Gastrocnemius medialis (tissue), 4 donors: ENCODE data around the gene RAB3D. TPM values are rescaled to one million over a fixed set of nuclear protein-coding genes. Genes with fewer than 3 reads are reported as not detected.

Experiments used
- ATAC-seq, 2 donors: fragments of 150-250 bp; one replicate each; pipeline ENCODE4 v1.9.1; 2016
- DNase-seq, 2 donors: peaks; one replicate each; pipeline ENCODE4 v3.0.0-alpha.2; 2019
- H3K27ac ChIP-seq, 4 donors: fragments of 200-600 bp; sonication (generic); 1 replicate in 1 of 4; 2 replicates in 3 of 4; pipeline ENCODE4 v1.5.1; 2016 to 2018; ENCODE audit warnings: mild to moderate bottlenecking in 2 of 4, moderate library complexity in 1 of 4
- H3K27me3 ChIP-seq, 3 donors: fragments of 200-600 bp; sonication (generic) in 2 of 3; 1 replicate in 1 of 3; 2 replicates in 2 of 3; pipeline versions ENCODE4 v1.5.1 to v1.6.0; 2016 to 2019; ENCODE audit warnings: mild to moderate bottlenecking in 1 of 3, moderate library complexity in 1 of 3
- H3K36me3 ChIP-seq, 2 donors: fragments of 200-600 bp; sonication (generic) in 1 of 2; one replicate each; pipeline ENCODE4 v1.5.1; 2017 to 2018
- H3K4me1 ChIP-seq, 2 donors: fragments of 200-600 bp; sonication (generic) in 1 of 2; one replicate each; pipeline ENCODE4 v1.5.1; 2016 to 2017; ENCODE audit warnings: mild to moderate bottlenecking in 2 of 2
- H3K4me3 ChIP-seq, 4 donors: fragments of 200-600 bp; sonication (generic) in 3 of 4; 1 replicate in 1 of 4; 2 replicates in 3 of 4; pipeline ENCODE4 v1.5.1; 2016 to 2019; ENCODE audit warnings: mild to moderate bottlenecking in 2 of 4
- H3K9me3 ChIP-seq, 3 donors: fragments of 200-600 bp; sonication (generic) in 2 of 3; 1 replicate in 1 of 3; 2 replicates in 2 of 3; pipeline ENCODE4 v1.5.1; 2016 to 2019
- POLR2A ChIP-seq, 2 donors: fragments of 450-650 bp; IDR thresholded peaks; one replicate each; pipeline ENCODE4 v1.6.1; 2017; ENCODE audit warnings: antibody characterized with exemption in 2 of 2, mild to moderate bottlenecking in 2 of 2, moderate library complexity in 2 of 2
- in situ Hi-C, 4 donors: fragments of 200-750 bp; cut with MboI; loops; one replicate each; pipeline versions ENCODE4 v1.15.0 to v1.8.0; 2017; ENCODE audit warnings: low sequenced_read_pairs in 4 of 4
- intact Hi-C: fragments of 100-400 bp; cut with DNase I; formaldehyde crosslinking; loops from one replicate; pipeline ENCODE4 v1.15.1; 2023; ENCODE audit warnings: low total_unique reads
- total RNA-seq, 4 donors: library from RNA; depleted of rRNA; stranded (reverse); fragments of >200 nt; gene quantifications; one replicate each; pipeline versions ENCODE4 v1.1.0 to v1.2.3, GENCODE V29; 2016
- TF ChIP-seq, protein P1 (sequence below), 5 experiments: fragments of 450-650 bp in 3 of 5; fragments of 200-600 bp in 2 of 5; sonication (generic) in 2 of 5; IDR thresholded peaks in 4 of 5; conservative IDR thresholded peaks in 1 of 5; 1 replicate in 4 of 5; 2 replicates in 1 of 5; pipeline ENCODE4 v1.5.1; 2016 to 2019; ENCODE audit warnings: antibody characterized with exemption in 5 of 5, mild to moderate bottlenecking in 3 of 5, moderate library complexity in 3 of 5

The RAB3D gene
- total RNA-seq, 4 donors from 2014 or later, result 1.5 to 3.9 (median 2.4) TPM

DNA sequence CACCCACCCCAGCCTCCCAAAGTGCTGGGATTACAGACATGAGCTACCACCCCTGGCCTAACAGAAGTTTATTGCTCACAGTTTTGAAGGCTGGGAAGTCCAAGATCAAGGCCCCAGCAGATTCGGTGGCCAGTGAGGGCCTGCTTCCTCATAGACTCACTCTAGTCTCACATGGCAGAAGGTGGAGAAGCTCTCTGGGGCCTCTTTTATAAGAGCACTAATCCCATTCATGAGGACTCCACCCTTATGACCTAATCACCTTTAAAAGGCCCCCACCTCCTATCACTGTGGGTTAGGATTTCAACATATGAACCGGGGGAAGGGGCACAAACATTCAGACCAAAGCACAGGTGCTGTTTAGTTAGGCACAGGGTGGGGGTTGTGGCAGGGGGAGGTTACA, 28.1 kb upstream of the RAB3D start:
- intact Hi-C loops (no loop called here), in situ Hi-C loops (no loop called here)
- no peak for DNase-seq
- Histone ChIP-seq H3K4me1 (no peaks in the 10 kb centered on the region), H3K36me3 (peaks cover 0 to 23% of the 10 kb centered on the region in 2 donors), H3K4me3 (no peak overlapping the region), H3K27me3 (no peaks in the 10 kb centered on the region), H3K27ac (no peak overlapping the region), H3K9me3 (no peaks in the 10 kb centered on the region)
- no peak for ATAC-seq
- TF ChIP-seq POLR2A (IDR thresholded peaks at IDR 0.05), result no peak
- TF ChIP-seq, protein P1, sequence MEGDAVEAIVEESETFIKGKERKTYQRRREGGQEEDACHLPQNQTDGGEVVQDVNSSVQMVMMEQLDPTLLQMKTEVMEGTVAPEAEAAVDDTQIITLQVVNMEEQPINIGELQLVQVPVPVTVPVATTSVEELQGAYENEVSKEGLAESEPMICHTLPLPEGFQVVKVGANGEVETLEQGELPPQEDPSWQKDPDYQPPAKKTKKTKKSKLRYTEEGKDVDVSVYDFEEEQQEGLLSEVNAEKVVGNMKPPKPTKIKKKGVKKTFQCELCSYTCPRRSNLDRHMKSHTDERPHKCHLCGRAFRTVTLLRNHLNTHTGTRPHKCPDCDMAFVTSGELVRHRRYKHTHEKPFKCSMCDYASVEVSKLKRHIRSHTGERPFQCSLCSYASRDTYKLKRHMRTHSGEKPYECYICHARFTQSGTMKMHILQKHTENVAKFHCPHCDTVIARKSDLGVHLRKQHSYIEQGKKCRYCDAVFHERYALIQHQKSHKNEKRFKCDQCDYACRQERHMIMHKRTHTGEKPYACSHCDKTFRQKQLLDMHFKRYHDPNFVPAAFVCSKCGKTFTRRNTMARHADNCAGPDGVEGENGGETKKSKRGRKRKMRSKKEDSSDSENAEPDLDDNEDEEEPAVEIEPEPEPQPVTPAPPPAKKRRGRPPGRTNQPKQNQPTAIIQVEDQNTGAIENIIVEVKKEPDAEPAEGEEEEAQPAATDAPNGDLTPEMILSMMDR (IDR thresholded peaks at IDR 0.05 in 4 of 5, conservative IDR thresholded peaks at IDR 0.05 in 1 of 5), result no peak

- TF ChIP-seq, protein P1 (IDR thresholded peaks at IDR 0.05 in 4 of 5, conservative IDR thresholded peaks at IDR 0.05 in 1 of 5), result no peak
- no peak for TF ChIP-seq POLR2A (IDR thresholded peaks at IDR 0.05)
- in situ Hi-C loops, result no loop called here
- ATAC-seq (no peak), DNase-seq (no peak)
- Histone ChIP-seq H3K27me3 (no peaks in the 10 kb centered on the region), H3K27ac (no peak overlapping the region), H3K9me3 (no peaks in the 10 kb centered on the region), H3K4me3 (no peak overlapping the region), H3K36me3 (peaks cover 0 to 30% of the 10 kb centered on the region in 2 donors), H3K4me1 (no peaks in the 10 kb centered on the region)
- intact Hi-C loops, result no loop called here
Measured at GRCh38 chr19:11365557-11366117, 26.2 kb upstream of the RAB3D start.

- Histone ChIP-seq H3K4me3 (no peak overlapping the region), H3K36me3 (peaks cover 0 to 30% of the 10 kb centered on the region in 2 donors), H3K9me3 (no peaks in the 10 kb centered on the region), H3K27ac (no peak overlapping the region), H3K4me1 (no peaks in the 10 kb centered on the region), H3K27me3 (no peaks in the 10 kb centered on the region)
- in situ Hi-C loops (no loop called here), intact Hi-C loops (no loop called here)
- DNase-seq (no peak), ATAC-seq (no peak)
- TF ChIP-seq POLR2A (IDR thresholded peaks at IDR 0.05), result no peak
- TF ChIP-seq, protein P1 (IDR thresholded peaks at IDR 0.05 in 4 of 5, conservative IDR thresholded peaks at IDR 0.05 in 1 of 5), result no peak
Measured at GRCh38 chr19:11364935-11365334, 25.5 kb upstream of the RAB3D start.

DNA sequence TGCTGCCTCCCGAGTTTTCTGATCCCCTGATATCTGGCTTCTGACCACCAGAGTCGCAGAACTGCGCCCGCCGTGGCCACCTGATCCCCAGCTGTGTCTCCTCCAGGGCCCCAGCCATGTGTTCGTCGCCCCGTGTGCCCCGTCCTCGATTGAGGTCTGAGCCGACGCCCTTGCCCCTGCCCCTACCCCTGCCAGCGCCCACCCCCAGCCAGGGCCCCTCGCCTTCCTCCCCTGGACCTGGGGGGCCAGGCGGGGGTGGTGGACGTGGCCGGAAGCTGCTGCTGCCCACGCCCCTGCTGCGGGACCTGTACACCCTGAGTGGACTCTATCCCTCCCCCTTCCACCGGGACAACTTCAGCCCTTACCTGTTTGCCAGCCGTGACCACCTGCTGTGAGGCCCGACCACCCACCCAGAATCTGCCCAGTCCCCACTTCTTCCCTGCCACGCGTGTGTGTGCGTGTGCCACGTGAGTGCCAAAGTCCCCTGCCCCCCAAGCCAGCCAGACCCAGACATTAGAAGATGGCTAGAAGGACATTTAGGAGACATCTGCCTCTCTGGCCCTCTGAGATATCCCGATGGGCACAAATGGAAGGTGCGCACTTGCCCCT, 24.9 kb upstream of the RAB3D start:
- intact Hi-C loops (no loop called here), in situ Hi-C loops (no loop called here)
- peaks cover 0 to 34% of the 10 kb centered on the region in 2 donors for H3K36me3 ChIP-seq
- DNase-seq (no peak), ATAC-seq (no peak)
- no peaks in the 10 kb centered on the region for H3K9me3 ChIP-seq
- H3K27me3 ChIP-seq, result no peaks in the 10 kb centered on the region
- no peak overlapping the region for H3K27ac ChIP-seq
- TF ChIP-seq, protein P1 (IDR thresholded peaks at IDR 0.05 in 4 of 5, conservative IDR thresholded peaks at IDR 0.05 in 1 of 5), result no peak
- TF ChIP-seq POLR2A (IDR thresholded peaks at IDR 0.05), result no peak
- H3K4me1 ChIP-seq, result no peaks in the 10 kb centered on the region
- no peak overlapping the region for H3K4me3 ChIP-seq
